Ramos (cell line): ENCODE results near the gene TEX48.

ENCODE experiments used
- in situ Hi-C: fragments of 300-500 bp; cut with MboI; formaldehyde crosslinking; loops from one replicate; pipeline ENCODE4 v1.14.3; 2022; ENCODE audit warnings: low sequenced_read_pairs; ENCODE audit not compliant: unreplicated experiment

Gene TEX48

GRCh38 chr9:114694719-114695269, 12.8 kb upstream of the TEX48 start:
- in situ Hi-C loops: no loop called here

- in situ Hi-C loops: no loop called here
These were observed 12.2 kb upstream of the TEX48 start for GRCh38 chr9:114694146-114694545.

- in situ Hi-C loops: no loop called here
These were observed 11.4 kb upstream of the TEX48 start for GRCh38 chr9:114693248-114693855.

- in situ Hi-C loops: no loop called here
These were observed 9.9 kb upstream of the TEX48 start for GRCh38 chr9:114691956-114692295.

GRCh38 chr9:114691046-114691955, 9.3 kb upstream of the TEX48 start:
- in situ Hi-C loops: no loop called here

GRCh38 chr9:114690308-114690707, 8.3 kb upstream of the TEX48 start:
- in situ Hi-C loops: no loop called here

GRCh38 chr9:114689813-114690212, 7.8 kb upstream of the TEX48 start:
- in situ Hi-C loops: loop anchor here (5.0 to 10.0 kb wide), 2 partner anchors 322 to 825 kb away; no protein-coding TSS in a partner anchor

- in situ Hi-C loops: loop anchor here (5.0 to 10.0 kb wide), 2 partner anchors 323 to 826 kb away; no protein-coding TSS in a partner anchor
These were observed 7.1 kb upstream of the TEX48 start for GRCh38 chr9:114688909-114689610.

- in situ Hi-C loops: loop anchor here (5.0 to 10.0 kb wide), 2 partner anchors 324 to 826 kb away; no protein-coding TSS in a partner anchor
These were observed 6.4 kb upstream of the TEX48 start for GRCh38 chr9:114688379-114688778.

GRCh38 chr9:114687034-114687433, 5.0 kb upstream of the TEX48 start:
- in situ Hi-C loops: loop anchor here (5.0 to 10.0 kb wide), 2 partner anchors 325 to 828 kb away; no protein-coding TSS in a partner anchor

- in situ Hi-C loops: loop anchor here (5.0 to 10.0 kb wide), 2 partner anchors 326 to 829 kb away; no protein-coding TSS in a partner anchor
These were observed 4.0 kb upstream of the TEX48 start for GRCh38 chr9:114685951-114686350.

- in situ Hi-C loops: loop anchor here (5.0 to 10.0 kb wide), 2 partner anchors 48 to 831 kb away; no protein-coding TSS in a partner anchor
These were observed 2.0 kb upstream of the TEX48 start for GRCh38 chr9:114684036-114684435.

- in situ Hi-C loops: loop anchor here (5.0 to 10.0 kb wide), 2 partner anchors 49 to 832 kb away; no protein-coding TSS in a partner anchor
These were observed 854 bp upstream of the TEX48 start for GRCh38 chr9:114682846-114683245.

- in situ Hi-C loops: loop anchor here (5.0 to 10.0 kb wide), 2 partner anchors 52 to 834 kb away; no protein-coding TSS in a partner anchor
These were observed 1.6 kb downstream of the TEX48 start for GRCh38 chr9:114680259-114681001.

- in situ Hi-C loops: no loop called here
These were observed 3.2 kb downstream of the TEX48 start for GRCh38 chr9:114678795-114679194.

GRCh38 chr9:114678130-114678529, 3.9 kb downstream of the TEX48 start:
- in situ Hi-C loops: no loop called here

- in situ Hi-C loops: no loop called here
These were observed 4.6 kb downstream of the TEX48 start for GRCh38 chr9:114677418-114677817.

GRCh38 chr9:114676901-114677300, 5.1 kb downstream of the TEX48 start:
- in situ Hi-C loops: no loop called here

GRCh38 chr9:114674798-114675540, 7.0 kb downstream of the TEX48 start:
- in situ Hi-C loops: no loop called here
